ENCODE results near the gene LPP.

The LPP gene

GRCh38 chr3:188931531-188931930 lies 777.6 kb downstream of the LPP start:
- TF ChIP-seq L3MBTL2 (conservative IDR thresholded peaks at IDR 0.05): no peak
- no peak for TF ChIP-seq HDGF (IDR thresholded peaks at IDR 0.05; ENCODE audit: borderline replicate concordance)
- no peak for TF ChIP-seq ELF4 (IDR thresholded peaks at IDR 0.05)
- TF ChIP-seq FOXK2 (IDR thresholded peaks at IDR 0.05): no peak
- no peak for TF ChIP-seq PKNOX1 (IDR thresholded peaks at IDR 0.05)
- TF ChIP-seq FOXA1 (IDR thresholded peaks at IDR 0.05): no peak
- no peak for TF ChIP-seq NFRKB (IDR thresholded peaks at IDR 0.05)
- TF ChIP-seq ARNT (IDR thresholded peaks at IDR 0.05): no peak
- no peak for TF ChIP-seq SP1 (IDR thresholded peaks at IDR 0.05)
- no peak for TF ChIP-seq CTBP1 (IDR thresholded peaks at IDR 0.05; ENCODE audit: borderline replicate concordance)
- TF ChIP-seq SUZ12 (IDR thresholded peaks at IDR 0.05): no peak
- no peak for DNase-seq (ENCODE audit: extremely low spot score)
- POLR2A ChIA-PET: interaction anchor here (0.6 kb wide), 1 partner anchor 563 kb away, joined by 3 read pairs; no protein-coding TSS in a partner anchor
- CTCF ChIA-PET: no interaction called here

- POLR2A ChIA-PET: interaction anchor here (1.2 kb wide), 1 partner anchor 13 kb away, joined by 3 read pairs; no protein-coding TSS in a partner anchor
- CTCF ChIA-PET: no interaction called here
- no peak for DNase-seq (ENCODE audit: extremely low spot score)
- TF ChIP-seq NFRKB (IDR thresholded peaks at IDR 0.05) (no peak), FOXK2 (IDR thresholded peaks at IDR 0.05) (no peak), PKNOX1 (IDR thresholded peaks at IDR 0.05) (no peak), HDGF (IDR thresholded peaks at IDR 0.05; ENCODE audit: borderline replicate concordance) (no peak), SP1 (IDR thresholded peaks at IDR 0.05) (no peak), SUZ12 (IDR thresholded peaks at IDR 0.05) (no peak), FOXA1 (IDR thresholded peaks at IDR 0.05) (no peak), CTBP1 (IDR thresholded peaks at IDR 0.05; ENCODE audit: borderline replicate concordance) (no peak), LEF1 (IDR thresholded peaks at IDR 0.05; ENCODE audit: borderline replicate concordance) (no peak), FOXM1 (IDR thresholded peaks at IDR 0.05; ENCODE audit: borderline replicate concordance) (no peak), ELF4 (IDR thresholded peaks at IDR 0.05) (no peak)
Measured at GRCh38 chr3:188934989-188935388, 781.0 kb downstream of the LPP start.

- TF ChIP-seq SP1 (IDR thresholded peaks at IDR 0.05) (no peak), ZNF384 (IDR thresholded peaks at IDR 0.05) (no peak), LEF1 (IDR thresholded peaks at IDR 0.05; ENCODE audit: borderline replicate concordance) (no peak), FOXA1 (IDR thresholded peaks at IDR 0.05) (no peak), CTBP1 (IDR thresholded peaks at IDR 0.05; ENCODE audit: borderline replicate concordance) (no peak), ARNT (IDR thresholded peaks at IDR 0.05) (no peak), HDGF (IDR thresholded peaks at IDR 0.05; ENCODE audit: borderline replicate concordance) (no peak), NFRKB (IDR thresholded peaks at IDR 0.05) (no peak), L3MBTL2 (conservative IDR thresholded peaks at IDR 0.05) (no peak), FOXM1 (IDR thresholded peaks at IDR 0.05; ENCODE audit: borderline replicate concordance) (no peak), SUZ12 (IDR thresholded peaks at IDR 0.05) (no peak), ELF4 (IDR thresholded peaks at IDR 0.05) (no peak), FOXK2 (IDR thresholded peaks at IDR 0.05) (no peak), PKNOX1 (IDR thresholded peaks at IDR 0.05) (no peak), BHLHE40 (IDR thresholded peaks at IDR 0.05; ENCODE audit: borderline replicate concordance) (no peak)
- DNase-seq (ENCODE audit: extremely low spot score): no peak
- ChIA-PET POLR2A (no interaction called here), CTCF (no interaction called here)
Measured at GRCh38 chr3:188936597-188937107, 782.7 kb downstream of the LPP start.

- ChIA-PET POLR2A (no interaction called here), CTCF (no interaction called here)
- DNase-seq (ENCODE audit: extremely low spot score): no peak
- no peak for TF ChIP-seq LEF1 (IDR thresholded peaks at IDR 0.05; ENCODE audit: borderline replicate concordance)
- no peak for TF ChIP-seq FOXM1 (IDR thresholded peaks at IDR 0.05; ENCODE audit: borderline replicate concordance)
- no peak for TF ChIP-seq NFRKB (IDR thresholded peaks at IDR 0.05)
- no peak for TF ChIP-seq L3MBTL2 (conservative IDR thresholded peaks at IDR 0.05)
- TF ChIP-seq ELF4 (IDR thresholded peaks at IDR 0.05): no peak
- no peak for TF ChIP-seq CTBP1 (IDR thresholded peaks at IDR 0.05; ENCODE audit: borderline replicate concordance)
- no peak for TF ChIP-seq SUZ12 (IDR thresholded peaks at IDR 0.05)
- TF ChIP-seq SP1 (IDR thresholded peaks at IDR 0.05): no peak
- no peak for TF ChIP-seq PKNOX1 (IDR thresholded peaks at IDR 0.05)
- TF ChIP-seq HDGF (IDR thresholded peaks at IDR 0.05; ENCODE audit: borderline replicate concordance): no peak
- TF ChIP-seq FOXK2 (IDR thresholded peaks at IDR 0.05): no peak
- no peak for TF ChIP-seq ARNT (IDR thresholded peaks at IDR 0.05)
Measured at GRCh38 chr3:188937389-188937788, 783.4 kb downstream of the LPP start.

GRCh38 chr3:188938999-188939398 lies 785.0 kb downstream of the LPP start:
- ChIA-PET POLR2A (no interaction called here), CTCF (no interaction called here)
- DNase-seq (ENCODE audit: extremely low spot score): no peak
- TF ChIP-seq FOXM1 (IDR thresholded peaks at IDR 0.05; ENCODE audit: borderline replicate concordance): no peak
- TF ChIP-seq ARNT (IDR thresholded peaks at IDR 0.05): no peak
- TF ChIP-seq ELF4 (IDR thresholded peaks at IDR 0.05): no peak
- no peak for TF ChIP-seq L3MBTL2 (conservative IDR thresholded peaks at IDR 0.05)
- no peak for TF ChIP-seq PKNOX1 (IDR thresholded peaks at IDR 0.05)
- no peak for TF ChIP-seq SP1 (IDR thresholded peaks at IDR 0.05)
- TF ChIP-seq BHLHE40 (IDR thresholded peaks at IDR 0.05; ENCODE audit: borderline replicate concordance): no peak
- TF ChIP-seq NFRKB (IDR thresholded peaks at IDR 0.05): no peak
- TF ChIP-seq ZNF384 (IDR thresholded peaks at IDR 0.05): no peak
- TF ChIP-seq TARDBP (IDR thresholded peaks at IDR 0.05): no peak
- no peak for TF ChIP-seq FOXK2 (IDR thresholded peaks at IDR 0.05)
- no peak for TF ChIP-seq FOXA1 (IDR thresholded peaks at IDR 0.05)
- no peak for TF ChIP-seq LEF1 (IDR thresholded peaks at IDR 0.05; ENCODE audit: borderline replicate concordance)
- TF ChIP-seq SUZ12 (IDR thresholded peaks at IDR 0.05): no peak
- TF ChIP-seq CTBP1 (IDR thresholded peaks at IDR 0.05; ENCODE audit: borderline replicate concordance): no peak
- no peak for TF ChIP-seq HDGF (IDR thresholded peaks at IDR 0.05; ENCODE audit: borderline replicate concordance)
